B cell (primary cell): Measurements from ENCODE around the gene B3GALT6.

Experiments used
- CTCF ChIP-seq: fragments of 200-600 bp; IDR thresholded peaks from one replicate; pipeline ENCODE4 v1.8.0; 2022; ENCODE audit warnings: antibody characterized with exemption, mild to moderate bottlenecking
- EZH2 ChIP-seq: IDR thresholded peaks from 2 replicates; pipeline ENCODE4 v1.6.1; 2012; ENCODE audit warnings: borderline replicate concordance, low read depth, mild to moderate bottlenecking, moderate library complexity, low read length; ENCODE audit not compliant: insufficient read depth, poor library complexity, severe bottlenecking

GRCh38 chr1:1278620-1279019 lies 46.6 kb downstream of the B3GALT6 start:
- no peak for TF ChIP-seq CTCF
- no peak for TF ChIP-seq EZH2
